ENCODE results near the gene PLSCR1. TPM values are rescaled to one million over a fixed set of nuclear protein-coding genes. Genes with fewer than 3 reads are reported as not detected.

The PLSCR1 gene
- polyA plus RNA-seq, 1 experiment: 40.4 TPM

DNA sequence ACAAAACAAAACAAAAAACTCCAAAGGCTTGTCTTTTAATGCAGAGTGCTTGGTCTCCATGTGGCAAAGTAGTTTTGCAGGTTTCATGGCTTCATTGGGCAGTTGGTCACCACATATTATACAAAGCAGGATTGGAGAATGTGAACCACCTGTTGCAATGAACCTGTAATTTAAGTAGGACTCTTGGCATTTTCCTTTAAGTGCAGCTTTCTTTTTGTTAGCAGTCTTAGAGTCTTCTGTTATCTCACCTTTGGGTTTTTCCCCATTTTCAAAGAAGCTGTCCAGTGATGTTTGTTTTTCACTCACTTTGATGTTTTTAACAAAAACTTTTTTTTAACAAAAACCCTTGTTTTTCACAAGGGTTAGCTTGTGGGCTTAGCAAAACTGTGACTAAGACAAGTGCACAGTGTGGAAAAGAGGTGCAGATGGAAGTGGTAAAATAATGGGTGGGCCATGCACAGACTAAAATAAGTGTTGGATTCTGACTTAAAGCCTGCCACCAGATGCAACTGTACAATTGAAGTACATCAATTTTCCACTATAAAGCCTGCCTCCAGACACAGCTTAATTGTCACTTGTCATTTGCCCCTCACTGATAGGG lies 2.9 kb upstream of the PLSCR1 start:
- ChIA-PET POLR2A (no interaction called here), CTCF (no interaction called here)
- TF ChIP-seq, protein P1, sequence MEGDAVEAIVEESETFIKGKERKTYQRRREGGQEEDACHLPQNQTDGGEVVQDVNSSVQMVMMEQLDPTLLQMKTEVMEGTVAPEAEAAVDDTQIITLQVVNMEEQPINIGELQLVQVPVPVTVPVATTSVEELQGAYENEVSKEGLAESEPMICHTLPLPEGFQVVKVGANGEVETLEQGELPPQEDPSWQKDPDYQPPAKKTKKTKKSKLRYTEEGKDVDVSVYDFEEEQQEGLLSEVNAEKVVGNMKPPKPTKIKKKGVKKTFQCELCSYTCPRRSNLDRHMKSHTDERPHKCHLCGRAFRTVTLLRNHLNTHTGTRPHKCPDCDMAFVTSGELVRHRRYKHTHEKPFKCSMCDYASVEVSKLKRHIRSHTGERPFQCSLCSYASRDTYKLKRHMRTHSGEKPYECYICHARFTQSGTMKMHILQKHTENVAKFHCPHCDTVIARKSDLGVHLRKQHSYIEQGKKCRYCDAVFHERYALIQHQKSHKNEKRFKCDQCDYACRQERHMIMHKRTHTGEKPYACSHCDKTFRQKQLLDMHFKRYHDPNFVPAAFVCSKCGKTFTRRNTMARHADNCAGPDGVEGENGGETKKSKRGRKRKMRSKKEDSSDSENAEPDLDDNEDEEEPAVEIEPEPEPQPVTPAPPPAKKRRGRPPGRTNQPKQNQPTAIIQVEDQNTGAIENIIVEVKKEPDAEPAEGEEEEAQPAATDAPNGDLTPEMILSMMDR (IDR thresholded peaks at IDR 0.05; ENCODE audit: low read depth, low read length): no peak
- Histone ChIP-seq H3K9me3 (ENCODE audit: control insufficient read depth, insufficient read depth, low read length) (peaks cover 4% of the 10 kb centered on the region; the same call in 1 of the 2 replicates), H3K27ac (ENCODE audit: low read depth, low read length) (no peak overlapping the region), H3K27me3 (ENCODE audit: control insufficient read depth, insufficient read depth, low read length) (no peaks in the 10 kb centered on the region), H3K4me3 (ENCODE audit: low read depth, low read length) (no peak overlapping the region)
- DNase-seq (ENCODE audit: low read depth, low spot score): no peak

GRCh38 chr3:146546366-146546965 lies 2.1 kb upstream of the PLSCR1 start:
- Histone ChIP-seq H3K4me3 (ENCODE audit: low read depth, low read length) (no peak overlapping the region), H3K9me3 (ENCODE audit: control insufficient read depth, insufficient read depth, low read length) (peaks cover 4% of the 10 kb centered on the region; the same call in 1 of the 2 replicates), H3K27me3 (ENCODE audit: control insufficient read depth, insufficient read depth, low read length) (no peaks in the 10 kb centered on the region), H3K27ac (ENCODE audit: low read depth, low read length) (no peak overlapping the region)
- TF ChIP-seq, protein P1 (IDR thresholded peaks at IDR 0.05; ENCODE audit: low read depth, low read length): no peak
- no peak for DNase-seq (ENCODE audit: low read depth, low spot score)
- ChIA-PET CTCF (no interaction called here), POLR2A (no interaction called here)

DNA sequence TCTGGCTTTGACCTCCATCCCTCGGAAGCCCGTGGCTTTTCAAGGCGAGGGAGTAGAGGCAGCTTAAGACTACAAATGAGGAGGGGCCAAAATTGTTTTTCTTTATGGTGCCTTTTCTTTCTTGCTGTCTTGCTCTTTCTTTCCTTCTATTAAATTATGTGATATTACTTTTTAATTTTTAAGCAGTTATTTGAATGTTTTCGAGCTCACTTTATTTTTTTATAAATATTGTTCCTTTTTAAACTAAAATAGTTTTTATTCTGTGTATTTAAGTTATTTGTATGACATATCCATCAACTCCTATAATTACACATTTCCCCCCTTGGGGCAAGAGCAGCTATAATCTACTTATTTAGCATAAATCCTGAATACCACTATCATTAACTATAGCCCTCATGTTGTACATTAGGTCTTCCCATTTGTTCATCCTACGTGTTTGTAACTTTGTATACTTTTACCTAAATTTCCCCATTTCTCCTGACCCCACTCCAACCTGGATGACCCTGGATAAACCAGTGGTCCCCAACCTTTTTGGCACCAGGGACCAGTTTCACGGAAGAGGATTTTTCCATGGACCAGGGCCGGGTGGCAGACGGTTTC lies 622 bp upstream of the PLSCR1 start:
- peak overlapping the region; percentile 91 for H3K27ac ChIP-seq (ENCODE audit: low read depth, low read length)
- no peak for DNase-seq (ENCODE audit: low read depth, low spot score)
- peaks cover 4% of the 10 kb centered on the region; the same call in 1 of the 2 replicates for H3K9me3 ChIP-seq (ENCODE audit: control insufficient read depth, insufficient read depth, low read length)
- TF ChIP-seq, protein P1 (IDR thresholded peaks at IDR 0.05; ENCODE audit: low read depth, low read length): no peak
- ChIA-PET POLR2A (interaction anchor here (0.7 to 1.8 kb wide), 5 partner anchors 12 to 384 kb away, joined by 3 to 5 read pairs (median 4); partner anchors contain the start of genes PLOD2 and PLSCR2), CTCF (interaction anchor here (0.6 to 1.4 kb wide), 6 partner anchors 33 to 480 kb away, joined by 3 to 4 read pairs (median 4); no protein-coding TSS in a partner anchor)
- H3K27me3 ChIP-seq (ENCODE audit: control insufficient read depth, insufficient read depth, low read length): no peaks in the 10 kb centered on the region
- H3K4me3 ChIP-seq (ENCODE audit: low read depth, low read length): peak overlapping the region; percentile 80

GRCh38 chr3:146543461-146544001 lies 876 bp downstream of the PLSCR1 start:
- ChIA-PET POLR2A (interaction anchor here (0.7 to 1.8 kb wide), 4 partner anchors 22 to 382 kb away, joined by 3 to 4 read pairs (median 3); partner anchors contain the start of genes PLOD2 and PLSCR2), CTCF (no interaction called here)
- Histone ChIP-seq H3K27ac (ENCODE audit: low read depth, low read length) (peak overlapping the region; percentile 91), H3K4me3 (ENCODE audit: low read depth, low read length) (peak overlapping the region; percentile 80), H3K27me3 (ENCODE audit: control insufficient read depth, insufficient read depth, low read length) (no peaks in the 10 kb centered on the region), H3K9me3 (ENCODE audit: control insufficient read depth, insufficient read depth, low read length) (peaks cover 4% of the 10 kb centered on the region; the same call in 1 of the 2 replicates)
- TF ChIP-seq, protein P1 (IDR thresholded peaks at IDR 0.05; ENCODE audit: low read depth, low read length): no peak
- DNase-seq (ENCODE audit: low read depth, low spot score): no peak
